Activated CD8-positive, alpha-beta memory T cell treated with anti-CD3 and anti-CD28 coated beads for 48 hours (primary cell): Measurements from ENCODE around the gene UQCRFS1.
"Not testable (repeated sequence)": the region's sequence is repeated elsewhere in the genome, so short reads cannot be mapped to it uniquely, and the experiment has no call there.

ENCODE experiments used
- DNase-seq, 3 experiments: peaks; one replicate each; pipeline ENCODE4 v3.0.0-alpha.2; 2020; ENCODE audit warnings: low read depth in 2 of 3, low spot score in 2 of 3

UQCRFS1 gene

GRCh38 chr19:29215322-29215845 is 2.4 kb upstream of the UQCRFS1 start:
- DNase-seq, result no peak

GRCh38 chr19:29214411-29214810 is 1.5 kb upstream of the UQCRFS1 start:
- DNase-seq, result no peak

- DNase-seq, result no peak
These were observed 649 bp downstream of the UQCRFS1 start for GRCh38 chr19:29212356-29212647.

GRCh38 chr19:29211562-29212355 is 1.2 kb downstream of the UQCRFS1 start:
- no peak for DNase-seq

GRCh38 chr19:29211041-29211440 is 1.9 kb downstream of the UQCRFS1 start:
- DNase-seq, result not testable (repeated sequence)

GRCh38 chr19:29210502-29210901 is 2.4 kb downstream of the UQCRFS1 start:
- DNase-seq, result not testable (repeated sequence)

GRCh38 chr19:29207403-29208187 is 5.4 kb downstream of the UQCRFS1 start:
- not testable (repeated sequence) for DNase-seq

GRCh38 chr19:29206453-29206852 is 6.5 kb downstream of the UQCRFS1 start:
- DNase-seq, result no peak

GRCh38 chr19:29202281-29202680 is 10.7 kb downstream of the UQCRFS1 start:
- no peak for DNase-seq

- DNase-seq, result no peak
These were observed 11.1 kb downstream of the UQCRFS1 start for GRCh38 chr19:29201855-29202254.

GRCh38 chr19:29194658-29195057 is 18.3 kb downstream of the UQCRFS1 start:
- no peak for DNase-seq

- DNase-seq, result no peak
These were observed 19.8 kb downstream of the UQCRFS1 start for GRCh38 chr19:29193155-29193554.

GRCh38 chr19:29191005-29191404 is 21.9 kb downstream of the UQCRFS1 start:
- no peak for DNase-seq

GRCh38 chr19:29189033-29189360 is 24.0 kb downstream of the UQCRFS1 start:
- DNase-seq, result no peak

GRCh38 chr19:29188289-29189032 is 24.5 kb downstream of the UQCRFS1 start:
- no peak for DNase-seq

GRCh38 chr19:29187676-29188075 is 25.3 kb downstream of the UQCRFS1 start:
- no peak for DNase-seq

- no peak for DNase-seq
These were observed 27.5 kb downstream of the UQCRFS1 start for GRCh38 chr19:29185427-29185826.

- DNase-seq, result no peak
These were observed 35.8 kb downstream of the UQCRFS1 start for GRCh38 chr19:29176981-29177754.

GRCh38 chr19:29173896-29174295 is 39.1 kb downstream of the UQCRFS1 start:
- no peak for DNase-seq

- no peak for DNase-seq
These were observed 40.6 kb downstream of the UQCRFS1 start for GRCh38 chr19:29172302-29172701.

- no peak for DNase-seq
These were observed 41.4 kb downstream of the UQCRFS1 start for GRCh38 chr19:29171525-29171924.
